NCI-H187 treated with DMSO at 0.1 percent for 48 hours (cell line): Measurements from ENCODE around the gene ARMH2.
A peak's percentile ranks its signal among the peaks of the same experiment; 100 is the strongest.
"Not testable (repeated sequence)": the region's sequence is repeated elsewhere in the genome, so short reads cannot be mapped to it uniquely, and the experiment has no call there.

Source experiments
- DNase-seq: peaks from one replicate; lab custom pipeline; 2025; lab: John Stamatoyannopoulos, UW

Gene ARMH2

GRCh38 chr6:24818346-24818745 is 19.6 kb upstream of the ARMH2 start:
- no peak for DNase-seq

GRCh38 chr6:24809728-24810127 is 11.0 kb upstream of the ARMH2 start:
- DNase-seq, result no peak

- no peak for DNase-seq
Measured at GRCh38 chr6:24807584-24807983, 8.9 kb upstream of the ARMH2 start.

- no peak for DNase-seq
Measured at GRCh38 chr6:24802271-24803059, 3.7 kb upstream of the ARMH2 start.

GRCh38 chr6:24799541-24799915 is 811 bp upstream of the ARMH2 start:
- DNase-seq, result no peak

GRCh38 chr6:24797596-24798216 is 1.0 kb downstream of the ARMH2 start:
- no peak for DNase-seq

GRCh38 chr6:24796616-24797290 is 2.0 kb downstream of the ARMH2 start:
- DNase-seq, result no peak

GRCh38 chr6:24795106-24795505 is 3.6 kb downstream of the ARMH2 start:
- no peak for DNase-seq

- DNase-seq, result no peak
Measured at GRCh38 chr6:24788031-24788665, 10.6 kb downstream of the ARMH2 start.

- DNase-seq, result no peak
Measured at GRCh38 chr6:24780206-24780605, 18.5 kb downstream of the ARMH2 start.

- no peak for DNase-seq
Measured at GRCh38 chr6:24779416-24780016, 19.2 kb downstream of the ARMH2 start.

GRCh38 chr6:24778878-24779277 is 19.8 kb downstream of the ARMH2 start:
- no peak for DNase-seq

GRCh38 chr6:24778121-24778520 is 20.6 kb downstream of the ARMH2 start:
- no peak for DNase-seq

GRCh38 chr6:24777227-24777626 is 21.5 kb downstream of the ARMH2 start:
- DNase-seq, result no peak

- DNase-seq, result no peak
Measured at GRCh38 chr6:24775520-24776058, 23.1 kb downstream of the ARMH2 start.

- peak; percentile 62 for DNase-seq
Measured at GRCh38 chr6:24774696-24775519, 23.8 kb downstream of the ARMH2 start, which contains the start of gene GMNN. Gene GMNN (plus strand): TSS chr6:24774937. CDS start chr6:24777247, 2,310 bp downstream.

- DNase-seq, result no peak
Measured at GRCh38 chr6:24768361-24768760, 30.4 kb downstream of the ARMH2 start.

GRCh38 chr6:24766680-24767462 is 31.8 kb downstream of the ARMH2 start:
- no peak for DNase-seq

GRCh38 chr6:24765968-24766367 is 32.7 kb downstream of the ARMH2 start:
- not testable (repeated sequence) for DNase-seq
